GM12878 (cell line): ENCODE data around the gene SRCAP. TPM values are rescaled to one million over a fixed set of nuclear protein-coding genes. Genes with fewer than 3 reads are reported as not detected.

ENCODE experiments used
- ATAC-seq: fragments of 200-7000 bp; cut with Tn5 transposase; 3 replicates; pipeline ENCODE4 v1.9.1; 2020; ENCODE audit warnings: mild to moderate bottlenecking, moderate library complexity
- BruUV-seq: library from RNA; stranded (reverse); fragments of 400-500 nt; replicated peaks from 2 replicates; lab custom pipeline; 2021; lab: Mats Ljungman, UMichigan
- CTCF ChIA-PET: fragments of 300-600 bp; sonication (Branson Sonifier 250); formaldehyde crosslinking; extraction: SDS; loops from one replicate; lab custom pipeline; 2021; ENCODE audit warnings: inconsistent platforms; lab: Yijun Ruan, JAX
- POLR2A ChIA-PET: fragments of 350-600 bp; formaldehyde crosslinking; extraction: SDS; loops from one replicate; lab custom pipeline; 2021; ENCODE audit warnings: inconsistent platforms; lab: Charles Lee
- RAD21 ChIA-PET: fragments of 300-600 bp; sonication (Branson Sonifier 250); formaldehyde crosslinking; loops from one replicate; lab custom pipeline; 2023; ENCODE audit warnings: antibody characterized with exemption; ENCODE audit not compliant: unreplicated experiment; lab: Charles Lee
- SMC1A ChIA-PET: fragments of 300-600 bp; sonication (Branson Sonifier 250); formaldehyde crosslinking; loops from one replicate; lab custom pipeline; 2023; ENCODE audit not compliant: unreplicated experiment, uncharacterized antibody; lab: Charles Lee
- DNase-seq: peaks from one replicate; pipeline ENCODE4 v3.0.0-alpha.2; 2011; ENCODE audit warnings: low read depth, low spot score
- FAIRE-seq: peaks from 3 replicates; lab custom pipeline; 2011; peaks lifted over from hg19 to GRCh38; lab: Jason Lieb, UNC
- H2AFZ ChIP-seq: 2 replicates; pipeline ENCODE4 v1.6.0; 2011; ENCODE audit warnings: low read depth, low read length, control low read depth; ENCODE audit not compliant: control insufficient read depth
- H3K27ac ChIP-seq: 2 replicates; pipeline ENCODE4 v1.5.1; 2011; ENCODE audit warnings: control low read depth; ENCODE audit not compliant: control insufficient read depth, insufficient read depth
- H3K27me3 ChIP-seq, 2 experiments: replicated peaks in 1 of 2; 2 replicates each; pipeline versions ENCODE4 v1.6.0 to v1.6.1; 2011; ENCODE audit warnings: low read length in 1 of 2; ENCODE audit not compliant: control insufficient read depth in 2 of 2, insufficient read depth in 2 of 2
- H3K36me3 ChIP-seq, 2 experiments: 2 replicates each; pipeline ENCODE4 v1.5.1; 2011; ENCODE audit warnings: low read length in 1 of 2; ENCODE audit not compliant: control insufficient read depth in 2 of 2, insufficient read depth in 2 of 2
- H3K4me1 ChIP-seq: 2 replicates; pipeline ENCODE4 v1.6.1; 2011; ENCODE audit warnings: mild to moderate bottlenecking, low read length, moderate library complexity, mixed read lengths; ENCODE audit not compliant: control insufficient read depth, insufficient read depth
- H3K4me2 ChIP-seq: 2 replicates; pipeline ENCODE4 v1.6.0; 2011; ENCODE audit warnings: control low read depth; ENCODE audit not compliant: control insufficient read depth, insufficient read depth
- H3K4me3 ChIP-seq: fragments of 200-600 bp; sonication (generic); 2 replicates; pipeline ENCODE4 v1.5.1; 2016
- H3K79me2 ChIP-seq: 2 replicates; pipeline ENCODE4 v1.6.0; 2011; ENCODE audit warnings: low read length; ENCODE audit not compliant: control insufficient read depth, insufficient read depth
- H3K9ac ChIP-seq: 2 replicates; pipeline ENCODE4 v1.8.0; 2011; ENCODE audit warnings: low read length, control low read depth, mixed read lengths; ENCODE audit not compliant: control insufficient read depth, insufficient read depth
- H3K9me3 ChIP-seq: replicated peaks from 3 replicates; pipeline ENCODE4 v1.5.1; 2011; ENCODE audit warnings: mild to moderate bottlenecking, low read length; ENCODE audit not compliant: control insufficient read depth, insufficient read depth
- H4K20me1 ChIP-seq: 2 replicates; pipeline ENCODE4 v1.6.0; 2011; ENCODE audit not compliant: control insufficient read depth, insufficient read depth
- BACH1 ChIP-seq: fragments of 450-650 bp; IDR thresholded peaks from 2 replicates; pipeline ENCODE4 v1.6.1; 2017; ENCODE audit warnings: mild to moderate bottlenecking, borderline replicate concordance
- CEBPB ChIP-seq, 2 experiments: fragments of 150-350 bp in 1 of 2; IDR thresholded peaks; 2 replicates each; pipeline ENCODE4 v1.6.1; 2012 to 2014; ENCODE audit warnings: low read depth in 2 of 2, low read length in 2 of 2, borderline replicate concordance in 1 of 2, inconsistent platforms in 1 of 2
- FOXM1 ChIP-seq: IDR thresholded peaks from 2 replicates; pipeline ENCODE4 v1.6.1; 2012; ENCODE audit warnings: low read depth, mild to moderate bottlenecking, inconsistent platforms, low read length, moderate library complexity
- KLF5 ChIP-seq: fragments of 450-650 bp; IDR thresholded peaks from 2 replicates; pipeline ENCODE4 v1.6.1; 2014; ENCODE audit warnings: mild to moderate bottlenecking; ENCODE audit not compliant: partially characterized antibody
- MTA2 ChIP-seq: fragments of 450-650 bp; IDR thresholded peaks from 2 replicates; pipeline ENCODE4 v1.6.1; 2016; ENCODE audit warnings: low read depth, mild to moderate bottlenecking, moderate library complexity
- PAX8 ChIP-seq: fragments of 450-650 bp; IDR thresholded peaks from 2 replicates; pipeline ENCODE4 v1.6.1; 2017; ENCODE audit warnings: mild to moderate bottlenecking, moderate library complexity
- REST ChIP-seq: IDR thresholded peaks from 2 replicates; pipeline ENCODE4 v1.6.1; 2012; ENCODE audit warnings: mild to moderate bottlenecking, low read depth, low read length
- TBL1XR1 ChIP-seq: IDR thresholded peaks from 2 replicates; pipeline ENCODE4 v1.6.1; 2012; ENCODE audit warnings: low read depth, low read length, improper control_type of control experiment
- ZNF24 ChIP-seq: fragments of 450-650 bp; IDR thresholded peaks from 2 replicates; pipeline ENCODE4 v1.6.1; 2017; ENCODE audit warnings: antibody characterized with exemption, mild to moderate bottlenecking
- WGBS: methylation state at CpG from one replicate; pipeline ENCODE4 v1.1.6; 2016; ENCODE audit warnings: low lambda C conversion rate; ENCODE audit not compliant: insufficient replicate concordance, insufficient coverage; ENCODE audit errors: missing lambda C conversion rate; 5-methylcytosine and 5-hydroxymethylcytosine counted together
- in situ Hi-C: fragments of 300-500 bp; cut with MboI; formaldehyde crosslinking; loops from 9 replicates; pipeline ENCODE4 v1.14.3; 2018; ENCODE audit warnings: mixed read lengths
- intact Hi-C: fragments of 100-400 bp; cut with micrococcal nuclease; formaldehyde crosslinking; loops from one replicate; pipeline ENCODE4 v1.14.2; 2022; ENCODE audit not compliant: unreplicated experiment
- polyA plus RNA-seq, 11 experiments: library from polyadenylated mRNA; depleted of rRNA in 4 of 11; unstranded in 6 of 11; stranded (reverse) in 5 of 11; fragments of >200 nt; fragmentation: Nextera tagmentation in 4 of 11; fragmentation: Illumina TruSeq in 1 of 11; extraction: Ambion mirVana in 4 of 11; extraction: Trizol in 1 of 11; gene quantifications; 1 replicate in 1 of 11; 2 replicates in 10 of 11; pipeline versions ENCODE4 v1.2.1 to v1.2.3, GENCODE V29; 2011 to 2016; ENCODE audit warnings: inconsistent platforms in 2 of 11, missing spikeins in 2 of 11, low read depth in 1 of 11
- total RNA-seq, 4 experiments: library from RNA; depleted of rRNA in 3 of 4; stranded (reverse); fragments of >200 nt in 3 of 4; fragmentation: Illumina TruSeq in 1 of 4; extraction: Trizol in 1 of 4; gene quantifications; 2 replicates each; pipeline versions ENCODE4 v1.2.1 to v1.2.3, GENCODE V29; 2013 to 2021
- TF ChIP-seq, protein P1 (sequence below): fragments of 450-650 bp; IDR thresholded peaks from 2 replicates; pipeline ENCODE4 v1.6.1; 2018; ENCODE audit warnings: borderline replicate concordance, mild to moderate bottlenecking; ENCODE audit not compliant: partially characterized antibody
- TF ChIP-seq, protein P2 (sequence below): fragments of 450-650 bp; IDR thresholded peaks from 2 replicates; pipeline ENCODE4 v1.6.1; 2017; ENCODE audit warnings: low read depth, mild to moderate bottlenecking, moderate library complexity

SRCAP gene
- total and polyA plus RNA-seq, 10 of the 15 experiments (the other 5 are each of a cell fraction or from before 2014, with no cell fraction given) = 0.24 to 58.4 (median 11.6) TPM

DNA sequence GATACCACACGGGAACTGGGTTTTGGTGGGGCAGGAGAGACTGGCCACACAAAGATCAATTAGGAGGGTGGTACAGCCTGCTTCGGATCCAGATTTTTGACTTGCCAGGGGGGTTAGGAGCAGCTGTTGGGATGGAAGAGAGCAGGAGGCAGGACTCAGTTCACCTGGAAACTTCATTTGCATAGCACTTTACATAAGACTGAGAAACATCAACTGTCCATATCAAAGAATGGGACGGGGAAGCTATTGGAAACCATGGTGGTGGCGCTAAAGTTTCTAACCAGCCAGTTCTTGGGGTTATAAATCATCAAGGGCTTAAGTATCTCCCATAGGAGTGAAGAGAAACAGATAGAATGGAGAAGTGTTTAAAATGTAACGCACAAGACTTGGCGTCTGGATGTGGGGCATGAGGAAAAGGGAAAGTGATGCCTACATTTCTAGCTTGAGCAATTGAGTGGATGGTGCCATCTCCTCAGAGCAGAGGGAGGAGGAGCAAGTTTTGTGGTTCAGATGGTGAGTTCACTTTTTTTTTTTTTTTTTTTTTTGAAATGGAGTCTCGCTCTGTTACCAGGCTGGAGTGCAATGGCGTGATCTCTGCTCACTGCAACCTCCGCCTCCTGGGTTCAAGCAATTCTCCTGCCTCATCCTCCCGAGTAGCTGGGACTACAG is 6.4 kb upstream of the SRCAP start:
- RAD21 ChIA-PET = interaction anchor here (0.7 to 8.0 kb wide), 3 partner anchors 9 to 64 kb away, joined by 3 to 64 read pairs (median 7); partner anchors contain the start of gene FBRS
- intact Hi-C loops = loop anchor here (10.0 kb wide), 1 partner anchor 232 kb away; the partner anchor contains the start of gene FBXL19
- POLR2A ChIA-PET = interaction anchor here (0.5 to 1.8 kb wide), 4 partner anchors 29 to 165 kb away, joined by 3 to 6 read pairs (median 5); partner anchors contain the start of gene FBRS
- TF ChIP-seq, protein P1, sequence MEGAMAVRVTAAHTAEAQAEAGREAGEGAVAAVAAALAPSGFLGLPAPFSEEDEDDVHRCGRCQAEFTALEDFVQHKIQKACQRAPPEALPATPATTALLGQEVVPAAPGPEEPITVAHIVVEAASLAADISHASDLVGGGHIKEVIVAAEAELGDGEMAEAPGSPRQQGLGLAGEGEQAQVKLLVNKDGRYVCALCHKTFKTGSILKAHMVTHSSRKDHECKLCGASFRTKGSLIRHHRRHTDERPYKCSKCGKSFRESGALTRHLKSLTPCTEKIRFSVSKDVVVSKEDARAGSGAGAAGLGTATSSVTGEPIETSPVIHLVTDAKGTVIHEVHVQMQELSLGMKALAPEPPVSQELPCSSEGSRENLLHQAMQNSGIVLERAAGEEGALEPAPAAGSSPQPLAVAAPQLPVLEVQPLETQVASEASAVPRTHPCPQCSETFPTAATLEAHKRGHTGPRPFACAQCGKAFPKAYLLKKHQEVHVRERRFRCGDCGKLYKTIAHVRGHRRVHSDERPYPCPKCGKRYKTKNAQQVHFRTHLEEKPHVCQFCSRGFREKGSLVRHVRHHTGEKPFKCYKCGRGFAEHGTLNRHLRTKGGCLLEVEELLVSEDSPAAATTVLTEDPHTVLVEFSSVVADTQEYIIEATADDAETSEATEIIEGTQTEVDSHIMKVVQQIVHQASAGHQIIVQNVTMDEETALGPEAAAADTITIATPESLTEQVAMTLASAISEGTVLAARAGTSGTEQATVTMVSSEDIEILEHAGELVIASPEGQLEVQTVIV = no peak
- TF ChIP-seq REST (no peak), KLF5 (no peak), MTA2 (no peak), FOXM1 (no peak), BACH1 (no peak), CEBPB (IDR thresholded peaks at IDR 0.05; ENCODE audit: borderline replicate concordance in 1 of 2, low read depth in 2 of 2, low read length in 2 of 2) (no peak), ZNF24 (no peak), TBL1XR1 (no peak), PAX8 (no peak)
- TF ChIP-seq, protein P2, sequence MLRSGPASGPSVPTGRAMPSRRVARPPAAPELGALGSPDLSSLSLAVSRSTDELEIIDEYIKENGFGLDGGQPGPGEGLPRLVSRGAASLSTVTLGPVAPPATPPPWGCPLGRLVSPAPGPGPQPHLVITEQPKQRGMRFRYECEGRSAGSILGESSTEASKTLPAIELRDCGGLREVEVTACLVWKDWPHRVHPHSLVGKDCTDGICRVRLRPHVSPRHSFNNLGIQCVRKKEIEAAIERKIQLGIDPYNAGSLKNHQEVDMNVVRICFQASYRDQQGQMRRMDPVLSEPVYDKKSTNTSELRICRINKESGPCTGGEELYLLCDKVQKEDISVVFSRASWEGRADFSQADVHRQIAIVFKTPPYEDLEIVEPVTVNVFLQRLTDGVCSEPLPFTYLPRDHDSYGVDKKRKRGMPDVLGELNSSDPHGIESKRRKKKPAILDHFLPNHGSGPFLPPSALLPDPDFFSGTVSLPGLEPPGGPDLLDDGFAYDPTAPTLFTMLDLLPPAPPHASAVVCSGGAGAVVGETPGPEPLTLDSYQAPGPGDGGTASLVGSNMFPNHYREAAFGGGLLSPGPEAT = no peak

More for the DNA sequence above, 6.4 kb upstream of the SRCAP start:
- H3K36me3 ChIP-seq = no peaks in the 10 kb centered on the region
- no TSS peak for BruUV-seq
- 72% methylated on average over 9 of the region's 10 CpGs for WGBS
- H3K4me3 ChIP-seq = no peak overlapping the region
- H3K9me3 ChIP-seq = no peaks in the 10 kb centered on the region
- H3K27me3 ChIP-seq = no peaks in the 10 kb centered on the region
- H4K20me1 ChIP-seq = no peaks in the 10 kb centered on the region
- no peak for DNase-seq
- in situ Hi-C loops = loop anchor here (10.0 kb wide), 1 partner anchor 508 kb away; the partner anchor contains the start of gene CORO1A
- H2AFZ ChIP-seq = no peak overlapping the region
- H3K4me1 ChIP-seq = peaks cover 4% of the 10 kb centered on the region; the same call in 1 of the 2 replicates
- H3K79me2 ChIP-seq = no peaks in the 10 kb centered on the region
- ChIA-PET CTCF (interaction anchor here (1.5 to 5.8 kb wide), 8 partner anchors 9 to 63 kb away, joined by 4 to 61 read pairs (median 7); partner anchors contain the start of genes FBRS and PRR14), SMC1A (interaction anchor here (0.7 to 6.9 kb wide), 6 partner anchors 27 to 157 kb away, joined by 3 to 80 read pairs (median 4); partner anchors contain the start of gene FBRS)
- no peak overlapping the region for H3K4me2 ChIP-seq
- no peak overlapping the region for H3K9ac ChIP-seq
- no peak overlapping the region for H3K27ac ChIP-seq
- no peak for FAIRE-seq
- ATAC-seq = no peak
